ENCODE data around the gene TRAF3.
"Not testable (repeated sequence)": the region's sequence is repeated elsewhere in the genome, so short reads cannot be mapped to it uniquely, and the experiment has no call there.

TRAF3 gene

GRCh38 chr14:102813691-102814090, 36.4 kb downstream of the TRAF3 start:
- Histone ChIP-seq H3K4me1 (peaks cover 0 to 21% (median 10%) of the 10 kb centered on the region in 10 experiments; a peak in 8 of 20 replicates), H3K27me3 (no peaks in the 10 kb centered on the region), H3K9ac (no peak overlapping the region), H3K4me3 (no peak overlapping the region), H3K36me3 (peaks cover 6 to 61% (median 20%) of the 10 kb centered on the region in 11 experiments; a peak in 20 of 22 replicates), H3K9me3 (replicated peaks in 1 of 11) (0 out of 22 replicates have a peak, but pooled peaks cover 0 to 8% (median 0%) of the 10 kb centered on the region in 11 experiments), H3K27ac (no peak overlapping the region), H4K20me1 (peaks cover 23 to 100% (median 86%) of the 10 kb centered on the region in 11 experiments; a peak in 20 of 22 replicates), H3K4me2 (no peak overlapping the region)
- TF ChIP-seq Cebpa-rat (IDR thresholded peaks at IDR 0.05): no peak

DNA sequence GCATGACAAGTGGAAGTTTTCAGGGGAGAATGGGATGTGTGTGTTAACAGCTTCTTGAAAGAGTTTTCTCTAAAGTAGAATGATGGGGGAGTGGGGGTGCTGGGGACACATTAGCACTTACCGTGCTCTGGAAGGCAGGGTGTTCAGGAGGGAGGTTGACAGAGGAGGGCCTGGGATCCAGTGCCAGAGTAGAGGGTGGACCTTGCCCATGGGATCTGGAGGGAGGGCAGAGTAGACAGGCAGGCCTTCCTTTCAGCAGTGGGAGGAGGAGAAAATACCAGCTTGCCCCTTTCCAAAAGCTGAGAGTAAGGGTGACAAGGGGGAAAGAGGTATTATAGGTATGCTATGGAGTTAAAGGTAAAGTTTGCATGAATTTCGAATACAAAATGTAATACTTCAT, 40.1 kb downstream of the TRAF3 start:
- peaks cover 6 to 46% (median 20%) of the 10 kb centered on the region in 11 experiments; a peak in 19 of 22 replicates for H3K36me3 ChIP-seq
- H3K4me3 ChIP-seq: no peak overlapping the region
- H3K4me2 ChIP-seq: no peak overlapping the region
- TF ChIP-seq Cebpa-rat (IDR thresholded peaks at IDR 0.05): no peak
- 0 out of 22 replicates have a peak, but pooled peaks cover 0 to 8% (median 0%) of the 10 kb centered on the region in 11 experiments for H3K9me3 ChIP-seq (replicated peaks in 1 of 11)
- no peaks in the 10 kb centered on the region for H3K27me3 ChIP-seq
- peaks cover 33 to 100% (median 88%) of the 10 kb centered on the region in 11 experiments; a peak in 21 of 22 replicates for H4K20me1 ChIP-seq
- no peak overlapping the region for H3K27ac ChIP-seq
- no peak overlapping the region for H3K9ac ChIP-seq
- H3K4me1 ChIP-seq: peaks cover 0 to 19% (median 2%) of the 10 kb centered on the region in 10 experiments; a peak in 6 of 20 replicates

DNA sequence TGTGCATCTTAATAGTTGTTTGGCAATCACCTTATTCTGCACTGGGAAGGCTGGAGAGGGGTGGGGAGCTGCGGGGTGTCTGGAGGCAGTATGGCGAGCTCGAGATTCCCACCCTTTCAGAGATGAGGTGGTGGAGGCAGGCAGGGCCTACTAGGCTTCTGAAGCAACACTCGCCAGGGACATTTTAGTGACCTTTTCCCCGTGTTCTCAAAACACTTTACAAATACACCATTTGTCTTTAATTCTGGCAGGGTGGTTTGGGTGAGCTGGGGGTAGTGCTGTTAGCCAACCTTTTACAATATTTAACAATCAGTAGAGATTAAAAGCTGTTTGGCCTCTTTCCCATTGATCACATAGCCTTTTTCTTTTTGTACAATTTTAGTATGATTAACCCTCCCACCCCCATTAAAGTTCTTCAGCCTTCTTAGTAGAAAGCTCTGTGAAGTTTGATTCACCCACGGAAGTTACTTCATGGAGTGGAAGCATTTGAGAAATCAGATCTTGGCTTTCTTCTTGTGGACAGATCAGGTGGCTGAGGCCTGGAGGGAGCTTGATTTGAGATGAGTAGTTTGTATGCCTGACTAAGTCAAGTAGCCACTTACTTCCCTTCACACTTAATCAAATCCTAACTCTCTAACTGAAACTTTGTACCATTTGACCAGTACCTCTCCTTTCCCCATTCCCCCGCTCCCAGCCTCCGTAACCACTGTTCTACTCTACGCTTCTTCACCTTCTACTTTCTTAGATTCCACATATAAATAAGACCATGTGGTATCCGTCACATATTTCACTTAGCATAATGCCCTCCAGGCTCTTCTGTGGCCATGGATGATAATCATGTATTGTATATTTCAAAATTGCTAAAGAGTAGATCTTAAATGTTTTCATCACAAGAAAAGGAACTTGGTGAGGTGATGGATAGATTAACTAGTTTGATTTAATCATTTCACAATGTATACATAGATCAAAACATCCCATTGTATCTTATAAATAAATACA, 41.0 kb downstream of the TRAF3 start:
- Histone ChIP-seq H3K27ac (no peak overlapping the region), H3K27me3 (no peaks in the 10 kb centered on the region), H3K4me1 (peaks cover 0 to 19% (median 2%) of the 10 kb centered on the region in 10 experiments; a peak in 6 of 20 replicates), H3K9me3 (replicated peaks in 1 of 11) (0 out of 22 replicates have a peak, but pooled peaks cover 0 to 8% (median 0%) of the 10 kb centered on the region in 11 experiments), H3K4me2 (no peak overlapping the region), H3K9ac (no peak overlapping the region), H4K20me1 (peaks cover 33 to 100% (median 94%) of the 10 kb centered on the region in 11 experiments; a peak in 21 of 22 replicates), H3K4me3 (no peak overlapping the region), H3K36me3 (peaks cover 6 to 45% (median 20%) of the 10 kb centered on the region in 11 experiments; a peak in 19 of 22 replicates)
- no peak for TF ChIP-seq Cebpa-rat (IDR thresholded peaks at IDR 0.05)

DNA sequence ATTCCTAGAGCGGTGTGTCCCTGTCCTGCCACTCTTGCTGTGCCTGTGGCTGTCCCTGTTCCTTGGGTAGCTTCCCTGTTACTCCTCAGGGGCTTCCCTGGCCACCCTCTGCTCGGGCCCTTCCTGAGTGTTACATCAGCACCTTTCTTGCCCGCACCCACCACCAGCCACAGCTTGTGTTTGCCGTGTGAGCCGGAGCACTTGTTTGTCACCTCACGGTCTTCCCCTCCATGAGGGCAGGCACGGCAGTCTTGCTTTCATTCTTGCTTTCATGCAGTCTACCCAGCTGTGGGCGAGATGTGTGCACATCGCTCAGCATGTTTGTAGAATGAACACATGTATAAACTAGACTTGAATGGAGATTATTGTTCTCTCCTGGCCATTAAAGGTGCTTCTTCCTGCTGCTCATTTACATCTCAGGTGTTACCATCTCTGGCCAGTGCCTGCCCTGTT, 42.0 kb downstream of the TRAF3 start:
- Histone ChIP-seq H3K9ac (no peak overlapping the region), H3K9me3 (replicated peaks in 1 of 11) (0 out of 22 replicates have a peak, but pooled peaks cover 0 to 2% (median 0%) of the 10 kb centered on the region in 11 experiments), H3K27me3 (no peaks in the 10 kb centered on the region), H3K4me2 (0 out of 22 replicates have a peak overlapping the region, but pooled peaks of 1 of the 11 experiments have one; percentile 14), H3K36me3 (peaks cover 0 to 38% (median 16%) of the 10 kb centered on the region in 11 experiments; a peak in 19 of 22 replicates), H3K4me1 (peaks cover 0 to 23% (median 9%) of the 10 kb centered on the region in 10 experiments; a peak in 11 of 20 replicates), H3K27ac (no peak overlapping the region), H3K4me3 (no peak overlapping the region), H4K20me1 (peaks cover 35 to 100% (median 98%) of the 10 kb centered on the region in 11 experiments; a peak in 21 of 22 replicates)
- TF ChIP-seq Cebpa-rat (IDR thresholded peaks at IDR 0.05): no peak

GRCh38 chr14:102819747-102820330, 42.6 kb downstream of the TRAF3 start:
- H3K4me3 ChIP-seq: no peak overlapping the region
- no peak for TF ChIP-seq Cebpa-rat (IDR thresholded peaks at IDR 0.05)
- no peaks in the 10 kb centered on the region for H3K9me3 ChIP-seq (replicated peaks in 1 of 11)
- H3K4me1 ChIP-seq: peaks cover 0 to 26% (median 12%) of the 10 kb centered on the region in 10 experiments; a peak in 12 of 20 replicates
- H3K4me2 ChIP-seq: no peak overlapping the region
- H4K20me1 ChIP-seq: peaks cover 41 to 100% (median 98%) of the 10 kb centered on the region in 11 experiments; a peak in 21 of 22 replicates
- H3K9ac ChIP-seq: no peak overlapping the region
- no peaks in the 10 kb centered on the region for H3K27me3 ChIP-seq
- no peak overlapping the region for H3K27ac ChIP-seq
- peaks cover 0 to 34% (median 11%) of the 10 kb centered on the region in 11 experiments; a peak in 16 of 22 replicates for H3K36me3 ChIP-seq

GRCh38 chr14:102821252-102821651, 44.0 kb downstream of the TRAF3 start:
- Histone ChIP-seq H3K27me3 (no peaks in the 10 kb centered on the region), H3K4me1 (peaks cover 0 to 36% (median 19%) of the 10 kb centered on the region in 10 experiments; a peak in 14 of 20 replicates), H4K20me1 (peaks cover 54 to 100% (median 98%) of the 10 kb centered on the region in 11 experiments; a peak in 21 of 22 replicates), H3K27ac (no peak overlapping the region), H3K9me3 (replicated peaks in 1 of 11) (no peaks in the 10 kb centered on the region), H3K36me3 (peaks cover 0 to 34% (median 15%) of the 10 kb centered on the region in 11 experiments; a peak in 18 of 22 replicates), H3K4me3 (no peak overlapping the region), H3K4me2 (no peak overlapping the region), H3K9ac (no peak overlapping the region)
- TF ChIP-seq Cebpa-rat (IDR thresholded peaks at IDR 0.05): no peak

GRCh38 chr14:102822311-102822863, 45.1 kb downstream of the TRAF3 start:
- H3K4me3 ChIP-seq: no peak overlapping the region
- H3K36me3 ChIP-seq: peaks cover 0 to 33% (median 15%) of the 10 kb centered on the region in 11 experiments; a peak in 17 of 22 replicates
- H3K4me2 ChIP-seq: no peak overlapping the region
- no peak overlapping the region for H3K27ac ChIP-seq
- H3K9me3 ChIP-seq (replicated peaks in 1 of 11): no peaks in the 10 kb centered on the region
- H4K20me1 ChIP-seq: peaks cover 58 to 100% (median 98%) of the 10 kb centered on the region in 11 experiments; a peak in 21 of 22 replicates
- peaks cover 0 to 36% (median 15%) of the 10 kb centered on the region in 10 experiments; a peak in 14 of 20 replicates for H3K4me1 ChIP-seq
- H3K9ac ChIP-seq: no peak overlapping the region
- TF ChIP-seq Cebpa-rat (IDR thresholded peaks at IDR 0.05): no peak
- H3K27me3 ChIP-seq: no peaks in the 10 kb centered on the region

DNA sequence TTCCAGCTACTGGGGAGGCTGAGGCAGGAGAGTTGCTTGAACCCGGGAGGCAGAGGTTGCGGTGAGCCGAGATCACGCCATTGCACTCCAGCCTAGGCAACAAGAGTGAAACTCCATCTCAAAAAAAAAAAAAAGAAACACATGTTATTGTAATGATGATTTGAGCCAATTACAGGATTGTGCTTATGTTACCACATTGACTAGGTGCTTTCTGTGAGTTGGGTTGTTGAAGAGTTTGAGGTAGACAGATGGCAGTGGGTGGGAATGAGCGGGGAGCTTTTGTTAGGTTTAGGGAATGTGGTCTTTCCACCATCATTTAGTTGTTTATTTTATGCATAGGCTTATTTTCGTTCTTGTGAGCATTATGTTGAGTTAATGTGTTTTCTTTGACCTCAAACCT, 45.6 kb downstream of the TRAF3 start:
- not testable (repeated sequence) for H3K27me3 ChIP-seq; H3K4me3 ChIP-seq; H3K4me2 ChIP-seq; H3K9ac ChIP-seq; H3K27ac ChIP-seq; H3K9me3 ChIP-seq (replicated peaks in 1 of 11)
- peaks cover 0 to 36% (median 15%) of the 10 kb centered on the region in 11 experiments; a peak in 17 of 22 replicates for H3K36me3 ChIP-seq
- H4K20me1 ChIP-seq: peaks cover 58 to 100% (median 98%) of the 10 kb centered on the region in 11 experiments; a peak in 21 of 22 replicates
- H3K4me1 ChIP-seq: peaks cover 0 to 35% (median 15%) of the 10 kb centered on the region in 10 experiments; a peak in 14 of 20 replicates
